HUES64 (cell line): Measurements from ENCODE around the gene PPP4R2.
A peak's percentile ranks its signal among the peaks of the same experiment; 100 is the strongest.
"Not testable (repeated sequence)": the region's sequence is repeated elsewhere in the genome, so short reads cannot be mapped to it uniquely, and the experiment has no call there.

Experiments
- H3K27ac ChIP-seq: 2 replicates; pipeline ENCODE4 v1.7.0; 2013; ENCODE audit warnings: low read depth, low read length, inconsistent platforms
- H3K27me3 ChIP-seq: 2 replicates; pipeline ENCODE4 v1.6.1; 2013; ENCODE audit warnings: mild to moderate bottlenecking, low read length; ENCODE audit not compliant: insufficient read depth
- H3K36me3 ChIP-seq: 2 replicates; pipeline ENCODE4 v1.6.1; 2013; ENCODE audit warnings: mild to moderate bottlenecking, low read length; ENCODE audit not compliant: insufficient read depth
- H3K4me1 ChIP-seq: 2 replicates; pipeline ENCODE4 v1.6.1; 2013; ENCODE audit warnings: mild to moderate bottlenecking, low read length, moderate library complexity; ENCODE audit not compliant: insufficient read depth
- H3K4me3 ChIP-seq: 2 replicates; pipeline ENCODE4 v1.5.1; 2013; ENCODE audit warnings: mild to moderate bottlenecking, low read length, moderate library complexity
- H3K9ac ChIP-seq: 2 replicates; pipeline ENCODE4 v1.6.1; 2013; ENCODE audit warnings: mild to moderate bottlenecking, low read depth, low read length
- H3K9me3 ChIP-seq: 2 replicates; pipeline ENCODE4 v1.6.1; 2013; ENCODE audit warnings: low read depth, low read length; ENCODE audit not compliant: insufficient read depth
- WGBS: fragments of 150-250, 120-280 bp; methylation state at CpG from one replicate; pipeline ENCODE4 v1.1.7; 2013; ENCODE audit warnings: missing lambda C conversion rate; 5-methylcytosine and 5-hydroxymethylcytosine counted together

PPP4R2 gene

GRCh38 chr3:73003050-73003449 lies 6.4 kb downstream of the PPP4R2 start:
- H3K9me3 ChIP-seq, H3K9ac ChIP-seq, H3K27me3 ChIP-seq, H3K4me3 ChIP-seq, H3K27ac ChIP-seq: not testable (repeated sequence)
- Histone ChIP-seq H3K4me1 (peaks cover 20% of the 10 kb centered on the region), H3K36me3 (peaks cover 89% of the 10 kb centered on the region)
- WGBS, result 89% methylated on average over 7 of the region's 8 CpGs

GRCh38 chr3:73004316-73004715 lies 7.7 kb downstream of the PPP4R2 start:
- H3K4me1 ChIP-seq, result peaks cover 7% of the 10 kb centered on the region
- H3K27ac ChIP-seq, result no peak overlapping the region
- H3K9ac ChIP-seq, result no peak overlapping the region
- no peak overlapping the region for H3K4me3 ChIP-seq
- no peaks in the 10 kb centered on the region for H3K9me3 ChIP-seq
- H3K27me3 ChIP-seq, result no peaks in the 10 kb centered on the region
- H3K36me3 ChIP-seq, result peaks cover 84% of the 10 kb centered on the region
- 95% methylated on average over 4 of the region's 4 CpGs for WGBS

- Histone ChIP-seq H3K4me1 (0 out of 2 replicates have a peak, but pooled peaks cover 5% of the 10 kb centered on the region), H3K27me3 (no peaks in the 10 kb centered on the region), H3K9ac (no peak overlapping the region), H3K4me3 (no peak overlapping the region), H3K9me3 (no peaks in the 10 kb centered on the region), H3K27ac (no peak overlapping the region), H3K36me3 (peaks cover 57% of the 10 kb centered on the region)
- 82% methylated on average over 5 of the region's 6 CpGs for WGBS
These were observed 11.5 kb downstream of the PPP4R2 start for GRCh38 chr3:73007992-73008712.

- Histone ChIP-seq H3K4me3 (no peak overlapping the region), H3K27ac (no peak overlapping the region), H3K27me3 (no peaks in the 10 kb centered on the region), H3K9me3 (no peaks in the 10 kb centered on the region), H3K36me3 (peaks cover 50% of the 10 kb centered on the region), H3K9ac (no peak overlapping the region), H3K4me1 (0 out of 2 replicates have a peak, but pooled peaks cover 5% of the 10 kb centered on the region)
- WGBS, result 92% methylated on average over 4 of the region's 4 CpGs
These were observed 12.4 kb downstream of the PPP4R2 start for GRCh38 chr3:73009008-73009407.

GRCh38 chr3:73009750-73010149 lies 13.1 kb downstream of the PPP4R2 start:
- Histone ChIP-seq H3K27me3 (no peaks in the 10 kb centered on the region), H3K4me1 (0 out of 2 replicates have a peak, but pooled peaks cover 5% of the 10 kb centered on the region), H3K4me3 (no peak overlapping the region), H3K9me3 (no peaks in the 10 kb centered on the region), H3K27ac (no peak overlapping the region), H3K9ac (no peak overlapping the region), H3K36me3 (peaks cover 44% of the 10 kb centered on the region)
- WGBS, result 100% methylated on average over 1 of the region's 3 CpGs

- H3K4me3 ChIP-seq, result no peak overlapping the region
- H3K9ac ChIP-seq, result no peak overlapping the region
- 92% methylated on average over 6 of the region's 6 CpGs for WGBS
- 0 out of 2 replicates have a peak, but pooled peaks cover 5% of the 10 kb centered on the region for H3K4me1 ChIP-seq
- H3K36me3 ChIP-seq, result peaks cover 41% of the 10 kb centered on the region
- no peak overlapping the region for H3K27ac ChIP-seq
- no peaks in the 10 kb centered on the region for H3K27me3 ChIP-seq
- H3K9me3 ChIP-seq, result no peaks in the 10 kb centered on the region
These were observed 13.5 kb downstream of the PPP4R2 start for GRCh38 chr3:73010158-73010557.

GRCh38 chr3:73018298-73018697 lies 21.7 kb downstream of the PPP4R2 start:
- H3K4me1 ChIP-seq, result peaks cover 15% of the 10 kb centered on the region
- no peaks in the 10 kb centered on the region for H3K9me3 ChIP-seq
- whole genome bisulfite sequencing, result 93% methylated on average over 4 of the region's 4 CpGs
- no peak overlapping the region for H3K27ac ChIP-seq
- no peak overlapping the region for H3K9ac ChIP-seq
- H3K4me3 ChIP-seq, result no peak overlapping the region
- no peaks in the 10 kb centered on the region; the same call in 1 of the 2 replicates for H3K36me3 ChIP-seq
- no peaks in the 10 kb centered on the region for H3K27me3 ChIP-seq

GRCh38 chr3:73018790-73019441 lies 22.3 kb downstream of the PPP4R2 start:
- Histone ChIP-seq H3K4me3 (no peak overlapping the region), H3K36me3 (no peaks in the 10 kb centered on the region; the same call in 1 of the 2 replicates), H3K27me3 (no peaks in the 10 kb centered on the region), H3K9ac (no peak overlapping the region), H3K27ac (no peak overlapping the region), H3K4me1 (peaks cover 21% of the 10 kb centered on the region), H3K9me3 (no peaks in the 10 kb centered on the region)
- WGBS, result 94% methylated on average over 2 of the region's 5 CpGs

- no peaks in the 10 kb centered on the region; the same call in 1 of the 2 replicates for H3K36me3 ChIP-seq
- 56% methylated on average over 1 of the region's 4 CpGs for WGBS
These were observed 24.8 kb downstream of the PPP4R2 start for GRCh38 chr3:73021301-73021835.

GRCh38 chr3:73024836-73025235 lies 28.2 kb downstream of the PPP4R2 start:
- H3K36me3 ChIP-seq, result no peaks in the 10 kb centered on the region
- H3K27me3 ChIP-seq, result no peaks in the 10 kb centered on the region
- H3K9me3 ChIP-seq, result no peaks in the 10 kb centered on the region
- peaks cover 37% of the 10 kb centered on the region for H3K4me1 ChIP-seq
- H3K27ac ChIP-seq, result peak overlapping the region; percentile 23; the same call in 1 of the 2 replicates
- peak overlapping the region; percentile 9; the same call in 1 of the 2 replicates for H3K4me3 ChIP-seq
- H3K9ac ChIP-seq, result no peak overlapping the region; the same call in 1 of the 2 replicates

More at GRCh38 chr3:73021301-73021835, 24.8 kb downstream of the PPP4R2 start:
- Histone ChIP-seq H3K4me1 (peaks cover 37% of the 10 kb centered on the region), H3K27ac (no peak overlapping the region), H3K9me3 (no peaks in the 10 kb centered on the region), H3K27me3 (no peaks in the 10 kb centered on the region), H3K9ac (no peak overlapping the region), H3K4me3 (no peak overlapping the region)

GRCh38 chr3:73026111-73026759 lies 29.6 kb downstream of the PPP4R2 start:
- Histone ChIP-seq H3K4me3 (no peak overlapping the region), H3K27ac (no peak overlapping the region), H3K9me3 (no peaks in the 10 kb centered on the region), H3K36me3 (no peaks in the 10 kb centered on the region), H3K27me3 (no peaks in the 10 kb centered on the region), H3K4me1 (peaks cover 37% of the 10 kb centered on the region), H3K9ac (no peak overlapping the region)
- 90% methylated on average over 6 of the region's 6 CpGs for WGBS
